Body of pancreas (tissue), 4 donors: ENCODE data around the gene MMP23B. TPM values are rescaled to one million over a fixed set of nuclear protein-coding genes. Genes with fewer than 3 reads are reported as not detected.

Experiments used
- ATAC-seq: fragments of 150-250 bp; one replicate; pipeline ENCODE4 v1.9.1; 2016
- DNase-seq, 4 donors: peaks; one replicate each; pipeline ENCODE4 v3.0.0-alpha.2; 2019
- H3K27ac ChIP-seq, 4 donors: fragments of 200-600 bp; sonication (generic); 1 replicate in 3 of 4; 2 replicates in 1 of 4; pipeline versions ENCODE4 v1.5.1 to v1.6.1; 2016 to 2019; ENCODE audit warnings: mild to moderate bottlenecking in 1 of 4, mixed read lengths in 1 of 4, moderate library complexity in 1 of 4
- H3K27me3 ChIP-seq, 2 donors: fragments of 200-600 bp; sonication (generic); one replicate each; pipeline ENCODE4 v1.6.0; 2016; ENCODE audit warnings: mild to moderate bottlenecking in 1 of 2
- H3K36me3 ChIP-seq, 2 donors: fragments of 200-600 bp; sonication (generic); replicated peaks in 1 of 2; 2 replicates each; pipeline ENCODE4 v1.5.1; 2016; ENCODE audit warnings: low read depth in 2 of 2; ENCODE audit not compliant: insufficient read depth in 1 of 2
- H3K4me1 ChIP-seq: fragments of 200-600 bp; sonication (generic); one replicate; pipeline ENCODE4 v1.6.0; 2016
- H3K4me3 ChIP-seq, 2 donors: fragments of 200-600 bp; sonication (generic); 1 replicate in 1 of 2; 2 replicates in 1 of 2; pipeline ENCODE4 v1.5.1; 2016 to 2019
- H3K9me3 ChIP-seq, 3 donors: fragments of 200-600 bp; sonication (generic); 1 replicate in 2 of 3; 2 replicates in 1 of 3; pipeline ENCODE4 v1.5.1; 2016
- CTCF ChIP-seq, 7 experiments: fragments of 450-650 bp in 4 of 7; fragments of 200-600 bp in 3 of 7; sonication (generic) in 3 of 7; IDR thresholded peaks; one replicate each; pipeline ENCODE4 v1.5.1; 2016 to 2019; ENCODE audit warnings: antibody characterized with exemption in 7 of 7
- POLR2A ChIP-seq, 3 donors: fragments of 450-650 bp; IDR thresholded peaks; one replicate each; pipeline ENCODE4 v1.6.1; 2016; ENCODE audit warnings: antibody characterized with exemption in 3 of 3, mild to moderate bottlenecking in 2 of 3
- WGBS, 2 donors: methylation state at CpG; one replicate each; pipeline ENCODE4 v1.1.5; 2017; 5-methylcytosine and 5-hydroxymethylcytosine counted together
- intact Hi-C: fragments of 100-400 bp; cut with DNase I; formaldehyde crosslinking; loops from one replicate; pipeline ENCODE4 v1.15.1; 2023
- total RNA-seq, 2 donors: library from RNA; depleted of rRNA; stranded (reverse); fragments of >200 nt; gene quantifications; one replicate each; pipeline ENCODE4 v1.1.0, GENCODE V29; 2016

Gene MMP23B
- total RNA-seq, 2 donors from 2014 or later, result 0.99 to 1.8 TPM

- TF ChIP-seq CTCF (IDR thresholded peaks at IDR 0.05) (no peak), POLR2A (IDR thresholded peaks at IDR 0.05) (no peak)
- Histone ChIP-seq H3K4me3 (no peak overlapping the region), H3K9me3 (no peaks in the 10 kb centered on the region), H3K27ac (peak overlapping the region in 1 of 4 donors; percentile 0), H3K27me3 (no peaks in the 10 kb centered on the region), H3K4me1 (peaks cover 22% of the 10 kb centered on the region), H3K36me3 (no peaks in the 10 kb centered on the region)
- ATAC-seq, result no peak
- intact Hi-C loops, result no loop called here
- DNase-seq, result no peak
- 65 to 81% methylated on average over 26 of the region's 26 CpGs for WGBS, 2 donors
Measured at GRCh38 chr1:1683104-1683905, 51.3 kb downstream of the MMP23B start.

Other genes with a start within 250 kb of the MMP23B start
- 100 to 1,000 TPM; 225 to 246 TPM for gene CCNL2, start 232.8 kb upstream of the MMP23B start, total RNA-seq
- gene MRPL20, start 224.9 kb upstream of the MMP23B start, total RNA-seq, result 10 to 100 TPM; 72.8 to 85.9 TPM
- 10 to 100 TPM; 11.2 to 15.5 TPM for gene ANKRD65, start 210.9 kb upstream of the MMP23B start, total RNA-seq
- 10 to 100 TPM; 47.1 to 55.5 TPM for gene VWA1, start 196.5 kb upstream of the MMP23B start, total RNA-seq
- 1 to 10 TPM; 1.6 to 2.3 TPM for gene ATAD3C, start 182.5 kb upstream of the MMP23B start, total RNA-seq
- gene ATAD3B, start 160.4 kb upstream of the MMP23B start, total RNA-seq, result 10 to 100 TPM; 16.6 to 37.2 TPM
- gene ATAD3A, start 120.0 kb upstream of the MMP23B start, total RNA-seq, result 10 to 100 TPM; 15.8 to 20.8 TPM
- gene TMEM240, start 91.5 kb upstream of the MMP23B start, total RNA-seq, result 1 to 10 TPM; 1.0 to 3.6 TPM
- gene SSU72, start 57.3 kb upstream of the MMP23B start, total RNA-seq, result 100 to 1,000 TPM in 1 of 2 donors, 10 to 100 TPM in 1; 82.1 to 113 TPM
- 1 to 10 TPM; 1.3 to 2.3 TPM for gene FNDC10, start 32.0 kb upstream of the MMP23B start, total RNA-seq
- 100 to 1,000 TPM in 1 of 2 donors, 10 to 100 TPM in 1; 57.6 to 101 TPM for gene MIB2, start 16.7 kb upstream of the MMP23B start, total RNA-seq
- 10 to 100 TPM; 14.5 to 45.5 TPM for gene CDK11B, start 26.8 kb downstream of the MMP23B start, total RNA-seq
- gene SLC35E2B, start 60.6 kb downstream of the MMP23B start, total RNA-seq, result 10 to 100 TPM; 30.6 to 56.7 TPM
- gene CDK11A, start 92.2 kb downstream of the MMP23B start, total RNA-seq, result 10 to 100 TPM; 35.8 to 38.9 TPM
- gene NADK, start 146.3 kb downstream of the MMP23B start, total RNA-seq, result 10 to 100 TPM; 51.7 to 56.3 TPM